Ovary (tissue), 9 donors: ENCODE data around the gene RRAGB. TPM values are rescaled to one million over a fixed set of nuclear protein-coding genes. Genes with fewer than 3 reads are reported as not detected.
"Not testable (repeated sequence)": the region's sequence is repeated elsewhere in the genome, so short reads cannot be mapped to it uniquely, and the experiment has no call there.

Experiments used
- DNase-seq, 5 donors: peaks; one replicate each; pipeline ENCODE4 v3.0.0-alpha.2; 2019 to 2020
- H3K27ac ChIP-seq, 2 donors: fragments of 200-600 bp; one replicate each; pipeline versions ENCODE4 v1.5.1 to v1.8.0; 2019 to 2022
- H3K27me3 ChIP-seq: fragments of 200-600 bp; one replicate; pipeline ENCODE4 v1.8.0; 2022
- H3K36me3 ChIP-seq: fragments of 200-600 bp; sonication (generic); one replicate; pipeline ENCODE4 v1.5.1; 2019
- H3K4me1 ChIP-seq: one replicate; pipeline ENCODE4 v1.8.1; 2013; ENCODE audit warnings: mild to moderate bottlenecking, moderate library complexity; ENCODE audit not compliant: insufficient read depth
- H3K4me3 ChIP-seq: fragments of 200-600 bp; sonication (generic); one replicate; pipeline ENCODE4 v1.5.1; 2017
- H3K9me3 ChIP-seq, 2 donors: fragments of 200-600 bp in 1 of 2; sonication (generic) in 1 of 2; one replicate each; pipeline versions ENCODE4 v1.5.1 to v1.8.1; 2013 to 2019; ENCODE audit warnings: mild to moderate bottlenecking in 1 of 2, moderate library complexity in 1 of 2
- CTCF ChIP-seq, 3 donors: fragments of 450-650 bp in 2 of 3; fragments of 200-600 bp in 1 of 3; IDR thresholded peaks; one replicate each; pipeline versions ENCODE4 v1.5.1 to v1.8.0; 2016 to 2022; ENCODE audit warnings: antibody characterized with exemption in 3 of 3, mild to moderate bottlenecking in 1 of 3
- EP300 ChIP-seq: sonication (generic); formaldehyde crosslinking; IDR thresholded peaks from one replicate; pipeline ENCODE4 v1.6.1; 2017; ENCODE audit warnings: antibody characterized with exemption
- POLR2A ChIP-seq: fragments of 450-650 bp; IDR thresholded peaks from one replicate; pipeline ENCODE4 v1.6.1; 2017; ENCODE audit warnings: antibody characterized with exemption, mild to moderate bottlenecking, moderate library complexity
- WGBS, 3 donors: extraction: QIAGEN DNeasy Blood & Tissue Kit in 1 of 3; methylation state at CpG; one replicate each; pipeline versions ENCODE4 v1.1.5 to v1.1.7; 2013 to 2017; 5-methylcytosine and 5-hydroxymethylcytosine counted together
- intact Hi-C, 4 donors: fragments of 100-400 bp; cut with DNase I; formaldehyde crosslinking; loops; one replicate each; pipeline versions ENCODE4 v1.11.0 to v1.15.1; 2022 to 2023
- polyA plus RNA-seq, 2 donors: library from polyadenylated mRNA; stranded (reverse); fragments of 200-250 nt in 1 of 2; fragments of 350-450 nt in 1 of 2; fragmentation: Illumina TruSeq in 1 of 2; extraction: RNeasy Lipid Tissue Mini Kit (QIAGEN cat#74804) in 1 of 2; gene quantifications; one replicate each; pipeline ENCODE4 v1.2.3, GENCODE V29; 2013 to 2014
- total RNA-seq, 7 donors: library from RNA; depleted of rRNA in 2 of 7; stranded (reverse); fragments of >200 nt in 2 of 7; fragmentation: NEBNext Ultra II Directional in 3 of 7; extraction: Animal tissue kit (Norgen Biotek cat#: 25700) in 3 of 7; gene quantifications; one replicate each; pipeline versions ENCODE4 v1.1.0 to v1.2.4, GENCODE V29; 2016 to 2023
- donor health status: DM: no; HTN: no; CAD: no; lungs with moderate emphysema.
- donor health status: DM: no; HTN: no; CAD: no.
- donor health status: Bipolar disorder and iron deficiency.
- donor health status: DM: yes; HTN: yes; CAD: no.
- donor health status: DM: no; HTN: no; CAD: no.
- donor health status: DM: yes; HTN: yes; CAD: no.

The RRAGB gene
- total and polyA plus RNA-seq, 9 donors = 17.7 to 28.3 (median 25.8) TPM

DNA sequence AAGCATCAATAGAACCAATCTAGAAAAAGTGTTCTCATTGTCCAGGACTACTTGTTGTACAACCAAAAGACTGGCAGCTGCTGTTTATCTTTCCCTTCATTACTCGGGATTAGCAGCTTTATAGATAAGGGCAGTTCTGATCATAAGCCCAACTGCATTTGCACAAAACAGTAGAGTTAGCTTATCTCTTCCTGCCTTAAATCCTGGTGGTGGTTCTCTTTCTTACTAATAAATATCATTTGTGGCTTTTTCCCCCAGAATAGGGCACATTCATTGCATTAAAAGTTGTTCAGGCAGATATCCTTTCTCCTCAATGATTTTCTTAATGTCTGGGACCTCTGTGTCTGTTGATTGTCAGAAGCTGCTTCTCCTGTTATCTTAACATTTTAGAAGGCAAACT is 20.2 kb upstream of the RRAGB start:
- no peaks in the 10 kb centered on the region for H3K36me3 ChIP-seq
- TF ChIP-seq EP300 = no peak
- no peak for TF ChIP-seq POLR2A
- TF ChIP-seq CTCF (IDR thresholded peaks at IDR 0.05) = no peak
- H3K9me3 ChIP-seq = peaks cover 0 to 5% of the 10 kb centered on the region in 2 donors
- DNase-seq = no peak
- 32 to 58% (median 37%) methylated on average over 1 of the region's 1 CpG for WGBS, 3 donors
- intact Hi-C loops = no loop called here
- no peak overlapping the region for H3K27ac ChIP-seq
- H3K4me1 ChIP-seq = no peaks in the 10 kb centered on the region
- no peaks in the 10 kb centered on the region for H3K27me3 ChIP-seq
- H3K4me3 ChIP-seq = no peak overlapping the region

- Histone ChIP-seq H3K9me3 (peaks cover 0 to 5% of the 10 kb centered on the region in 2 donors), H3K4me1 (no peaks in the 10 kb centered on the region), H3K27me3 (no peaks in the 10 kb centered on the region), H3K36me3 (no peaks in the 10 kb centered on the region), H3K4me3 (no peak overlapping the region), H3K27ac (no peak overlapping the region)
- TF ChIP-seq CTCF (IDR thresholded peaks at IDR 0.05) = no peak
- intact Hi-C loops = no loop called here
- WGBS, 3 donors = 42 to 56% (median 55%) methylated on average over 5 of the region's 5 CpGs
- no peak for DNase-seq
Observed at GRCh38 chrX:55702671-55703070, 14.9 kb upstream of the RRAGB start.

- DNase-seq, H3K27me3 ChIP-seq, H3K9me3 ChIP-seq, H3K4me1 ChIP-seq, H3K36me3 ChIP-seq, H3K27ac ChIP-seq, intact Hi-C loops, H3K4me3 ChIP-seq: not testable (repeated sequence)
- WGBS, 3 donors = 58 to 71% (median 69%) methylated on average over 2 of the region's 2 CpGs
Observed at GRCh38 chrX:55703436-55703835, 14.1 kb upstream of the RRAGB start.

DNA sequence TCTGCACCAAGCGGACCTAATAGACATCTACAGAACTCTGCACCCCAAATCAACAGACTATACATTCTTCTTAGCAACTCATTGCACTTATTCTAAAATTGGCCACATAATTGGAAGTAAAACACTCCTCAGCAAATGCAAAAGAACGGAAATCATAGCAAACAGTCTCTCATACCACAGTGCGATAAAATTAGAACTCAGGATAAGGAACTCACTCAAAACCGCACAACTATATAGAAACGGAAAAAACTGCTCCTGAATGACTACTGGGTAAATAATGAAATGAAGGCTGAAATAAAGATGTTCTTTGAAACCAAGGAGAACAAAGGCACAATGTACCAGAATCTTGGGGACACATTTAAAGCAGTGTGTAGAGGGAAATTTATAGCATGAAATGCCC is 12.5 kb upstream of the RRAGB start:
- intact Hi-C loops, H3K36me3 ChIP-seq, H3K9me3 ChIP-seq, H3K4me1 ChIP-seq, H3K27me3 ChIP-seq, H3K4me3 ChIP-seq, H3K27ac ChIP-seq, DNase-seq: not testable (repeated sequence)
- 61 to 73% (median 69%) methylated on average over 5 of the region's 5 CpGs for WGBS, 3 donors

- TF ChIP-seq CTCF (IDR thresholded peaks at IDR 0.05) (no peak), EP300 (no peak), POLR2A (no peak)
- Histone ChIP-seq H3K4me3 (no peak overlapping the region), H3K4me1 (no peaks in the 10 kb centered on the region), H3K9me3 (no peaks in the 10 kb centered on the region), H3K27ac (no peak overlapping the region), H3K27me3 (no peaks in the 10 kb centered on the region), H3K36me3 (no peaks in the 10 kb centered on the region)
- no peak for DNase-seq
- WGBS, 3 donors = 23 to 45% (median 31%) methylated on average over 1 of the region's 1 CpG
- intact Hi-C loops = loop anchor here in 1 of 4 donors (10.0 kb wide), 1 partner anchor 525 kb away; the partner anchor contains the start of gene KLF8
Observed at GRCh38 chrX:55709735-55710134, 7.8 kb upstream of the RRAGB start.

- DNase-seq = no peak
- Histone ChIP-seq H3K9me3 (no peaks in the 10 kb centered on the region), H3K36me3 (no peaks in the 10 kb centered on the region), H3K27ac (no peak overlapping the region), H3K4me1 (no peaks in the 10 kb centered on the region), H3K27me3 (no peaks in the 10 kb centered on the region), H3K4me3 (no peak overlapping the region)
- no peak for TF ChIP-seq CTCF (IDR thresholded peaks at IDR 0.05)
- TF ChIP-seq POLR2A = no peak
- no peak for TF ChIP-seq EP300
- intact Hi-C loops = loop anchor here in 1 of 4 donors (10.0 kb wide), 1 partner anchor 524 kb away; the partner anchor contains the start of gene KLF8
- 48 to 66% (median 52%) methylated on average over 3 of the region's 3 CpGs for WGBS, 3 donors
Observed at GRCh38 chrX:55710701-55711100, 6.8 kb upstream of the RRAGB start.
